ENCODE results near the gene B9D1.
"Not testable (repeated sequence)": the region's sequence is repeated elsewhere in the genome, so short reads cannot be mapped to it uniquely, and the experiment has no call there.

The B9D1 gene

GRCh38 chr17:19360772-19361171, 1.8 kb downstream of the B9D1 start:
- no peak for DNase-seq

GRCh38 chr17:19359856-19360255, 2.7 kb downstream of the B9D1 start:
- no peak for DNase-seq

DNA sequence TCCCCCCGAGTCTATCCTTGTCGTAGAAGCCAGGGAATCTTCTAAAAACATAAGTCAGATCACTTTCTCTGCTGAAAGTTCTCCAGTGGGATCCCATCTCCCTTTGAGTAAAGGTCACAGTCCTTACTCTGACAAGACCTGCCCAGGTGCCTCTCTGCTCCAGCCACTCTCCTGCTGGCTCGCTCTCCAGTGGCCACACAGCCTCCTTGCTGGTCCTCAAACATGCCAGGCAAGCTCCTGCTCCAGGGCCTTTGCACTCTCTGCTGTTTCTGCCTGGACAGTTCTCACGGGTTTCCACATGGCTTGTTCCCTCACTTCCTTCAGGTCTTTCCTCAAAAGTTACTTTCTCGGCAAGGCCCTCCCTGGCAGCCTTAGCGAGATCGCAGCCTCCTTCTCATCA, 3.4 kb downstream of the B9D1 start:
- DNase-seq, result no peak

GRCh38 chr17:19357761-19358160, 4.8 kb downstream of the B9D1 start:
- peak in 1 of 51 donors; percentile 37 for DNase-seq

- DNase-seq, result no peak
These were observed 5.2 kb downstream of the B9D1 start for GRCh38 chr17:19357351-19357750.

- DNase-seq, result no peak
These were observed 7.8 kb downstream of the B9D1 start for GRCh38 chr17:19354748-19355147.

DNA sequence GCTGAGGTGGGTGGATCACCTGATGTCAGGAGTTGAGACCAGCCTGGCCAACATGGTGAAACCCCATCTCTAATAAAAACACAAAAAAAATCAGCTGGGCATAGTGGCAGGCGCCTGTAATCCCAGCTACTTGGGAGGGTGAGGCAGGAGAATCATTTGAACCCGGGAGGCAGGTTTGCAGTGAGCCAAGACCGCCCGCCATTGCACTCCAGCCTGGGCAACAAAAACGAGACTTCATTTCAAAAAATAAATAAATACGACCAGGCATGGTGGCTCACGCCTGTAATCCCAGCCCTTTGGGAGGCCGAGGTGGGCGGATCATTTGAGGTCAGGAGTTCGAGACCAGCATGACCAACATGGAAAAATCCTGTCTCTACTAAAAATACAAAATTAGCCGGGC, 9.1 kb downstream of the B9D1 start:
- not testable (repeated sequence) for DNase-seq

DNA sequence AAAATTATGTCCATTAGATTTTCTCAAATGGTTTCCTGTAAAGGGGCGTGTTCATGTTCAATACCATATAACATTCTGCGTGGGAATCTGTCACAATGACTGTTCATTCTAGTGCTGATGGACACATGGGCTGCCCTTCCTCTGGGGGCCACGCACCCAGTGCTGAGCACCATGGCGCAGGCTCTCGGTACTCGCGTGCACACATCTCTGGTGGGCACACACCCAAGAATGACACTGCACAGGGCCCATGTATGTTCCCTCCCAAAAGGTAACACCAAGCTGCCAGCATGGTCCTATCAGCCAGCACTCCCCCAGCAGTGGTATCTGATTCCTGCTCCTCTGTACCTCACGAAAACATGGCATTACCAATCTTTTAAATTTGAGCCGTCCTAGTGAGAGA, 13.7 kb downstream of the B9D1 start:
- DNase-seq, result no peak

DNA sequence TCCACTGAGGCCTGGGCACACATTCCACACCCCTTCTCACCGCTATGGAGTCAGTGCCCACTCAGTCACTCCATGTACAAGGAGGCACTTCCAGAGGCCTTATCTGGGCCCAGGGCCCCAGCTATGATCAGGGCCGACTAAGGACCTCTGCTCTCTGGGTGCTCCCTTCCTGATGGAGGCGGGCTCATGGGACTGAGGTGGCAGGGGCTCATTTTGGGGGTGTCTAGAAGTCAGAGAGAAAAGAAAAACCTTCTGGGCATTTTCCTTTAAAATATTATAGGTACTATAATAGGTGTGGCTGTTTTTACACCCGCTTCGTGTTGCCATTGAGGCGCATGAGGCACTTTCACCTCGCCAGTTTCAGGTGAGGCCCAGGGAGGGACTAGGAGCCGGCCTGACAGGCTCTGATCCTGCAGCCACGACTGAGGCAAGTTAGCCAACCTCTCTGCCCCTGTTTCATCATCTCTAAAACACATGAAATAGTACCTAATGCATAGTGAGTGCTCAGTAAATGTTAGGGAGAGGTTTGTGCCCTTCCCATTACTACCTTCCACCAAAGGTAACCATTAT, 14.4 kb downstream of the B9D1 start:
- DNase-seq, result no peak

GRCh38 chr17:19347323-19348080, 15.0 kb downstream of the B9D1 start:
- no peak for DNase-seq

DNA sequence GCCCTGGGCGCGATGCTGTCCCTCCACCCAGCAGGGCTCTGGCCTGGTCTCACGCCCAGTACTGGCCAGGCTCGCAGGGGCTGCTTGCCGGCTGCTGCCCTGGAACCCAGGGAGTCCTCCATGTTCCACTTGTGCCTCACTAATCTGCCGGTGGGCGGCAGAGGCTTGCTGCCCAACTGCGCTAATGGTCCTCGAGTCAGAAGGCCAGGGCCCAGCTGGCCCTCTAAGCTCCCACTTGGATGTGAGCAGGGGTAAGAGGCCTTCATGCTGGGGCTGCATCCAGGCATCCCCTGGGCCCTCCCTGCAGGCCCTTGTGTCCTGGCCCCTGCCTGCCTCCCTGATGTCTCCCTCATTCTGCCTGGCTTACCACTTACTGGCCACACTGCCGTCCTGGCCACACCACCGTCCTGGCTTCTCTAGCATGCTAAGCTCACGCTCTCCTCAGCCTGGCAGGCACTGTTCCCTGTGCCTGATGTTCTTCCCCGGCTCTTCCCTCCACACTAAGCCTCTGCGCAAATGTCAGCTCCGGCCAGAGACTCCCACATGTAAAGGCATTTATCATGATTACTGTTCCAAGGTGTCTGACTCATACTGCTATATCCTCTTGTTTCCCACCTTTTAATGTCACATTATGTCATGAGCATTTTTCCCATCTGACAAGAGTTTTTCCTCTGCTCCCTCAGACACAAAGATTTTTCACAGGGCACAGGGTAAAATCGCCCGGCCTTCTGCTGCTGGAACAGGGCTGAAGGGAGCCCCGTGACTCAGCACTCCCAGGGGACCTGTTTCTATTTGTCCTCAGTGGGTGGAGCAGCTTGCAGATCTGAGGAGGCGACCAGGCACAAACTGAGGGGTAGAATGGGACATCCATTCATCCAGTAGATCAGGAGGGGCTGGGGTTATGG, 15.9 kb downstream of the B9D1 start:
- peak in 3 of 51 donors; percentile 28 to 65 (median 39) for DNase-seq

DNA sequence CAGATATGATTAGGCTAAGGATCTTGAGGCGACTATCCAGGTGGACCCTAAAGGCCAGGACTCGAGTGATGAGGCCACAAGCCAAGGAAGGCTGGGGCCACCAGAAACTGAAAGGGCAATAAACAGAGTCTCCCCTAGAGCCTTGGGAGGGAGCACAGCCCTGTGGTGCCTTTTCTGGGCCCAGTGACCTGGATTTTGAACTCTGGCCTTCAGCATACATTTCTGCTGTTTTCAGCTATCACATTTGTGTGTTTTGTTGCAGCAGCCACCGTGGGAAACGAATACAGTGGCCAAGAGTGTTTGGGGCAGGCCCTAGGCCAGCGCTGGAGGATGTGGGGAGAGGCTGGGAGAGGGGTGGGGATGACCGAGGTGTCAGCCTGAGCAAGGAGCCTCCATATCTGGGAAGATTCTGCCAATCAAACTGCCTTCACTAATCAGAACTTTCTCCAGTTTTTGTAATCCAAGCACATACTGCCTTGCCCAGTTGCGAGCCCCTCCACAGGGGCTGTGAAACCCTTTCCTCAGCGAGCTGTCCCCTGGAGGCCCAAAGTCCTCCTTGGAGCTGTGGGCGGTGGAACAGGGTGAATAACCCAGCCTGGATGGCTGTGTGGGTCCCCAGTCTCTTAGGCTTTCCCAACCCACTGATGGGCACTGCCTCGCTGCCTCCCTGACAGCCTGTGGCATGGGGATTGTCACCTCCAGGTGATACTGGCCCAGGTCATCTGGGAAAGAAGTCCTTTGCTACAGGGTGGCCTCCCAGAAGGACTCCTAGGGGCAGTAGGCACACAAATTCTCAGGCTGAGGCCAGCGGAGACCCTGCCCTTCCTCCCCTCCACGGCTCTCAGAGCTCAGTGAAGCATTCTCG, 16.8 kb downstream of the B9D1 start:
- no peak for DNase-seq

GRCh38 chr17:19345067-19345460, 17.5 kb downstream of the B9D1 start:
- DNase-seq, result no peak

GRCh38 chr17:19344311-19345066, 18.0 kb downstream of the B9D1 start:
- no peak for DNase-seq

DNA sequence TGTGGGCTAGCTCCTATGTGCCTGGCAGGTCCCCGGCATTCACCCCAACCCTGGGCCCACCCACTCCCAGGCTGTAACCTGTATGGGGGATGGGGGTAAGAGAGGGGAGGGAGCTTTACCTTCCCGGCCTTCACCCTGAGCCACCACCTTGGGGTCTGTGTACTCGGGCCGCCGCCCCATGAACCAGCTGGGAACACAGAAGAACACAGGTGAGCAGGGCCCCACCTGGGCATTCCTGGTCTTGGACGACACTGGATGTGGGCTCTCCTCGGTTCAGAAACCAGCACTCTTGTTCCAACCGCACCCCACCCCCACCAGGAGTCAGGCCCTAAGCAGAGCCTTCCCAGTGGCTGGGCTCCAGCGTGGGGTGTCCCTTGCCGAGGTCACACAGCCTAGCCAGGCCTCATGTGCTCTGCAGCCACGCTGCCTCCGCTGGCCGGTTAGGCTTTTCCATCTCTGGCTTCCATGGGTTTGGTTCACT, 18.8 kb downstream of the B9D1 start:
- DNase-seq, result no peak

GRCh38 chr17:19343256-19343630, 19.3 kb downstream of the B9D1 start:
- DNase-seq, result no peak

DNA sequence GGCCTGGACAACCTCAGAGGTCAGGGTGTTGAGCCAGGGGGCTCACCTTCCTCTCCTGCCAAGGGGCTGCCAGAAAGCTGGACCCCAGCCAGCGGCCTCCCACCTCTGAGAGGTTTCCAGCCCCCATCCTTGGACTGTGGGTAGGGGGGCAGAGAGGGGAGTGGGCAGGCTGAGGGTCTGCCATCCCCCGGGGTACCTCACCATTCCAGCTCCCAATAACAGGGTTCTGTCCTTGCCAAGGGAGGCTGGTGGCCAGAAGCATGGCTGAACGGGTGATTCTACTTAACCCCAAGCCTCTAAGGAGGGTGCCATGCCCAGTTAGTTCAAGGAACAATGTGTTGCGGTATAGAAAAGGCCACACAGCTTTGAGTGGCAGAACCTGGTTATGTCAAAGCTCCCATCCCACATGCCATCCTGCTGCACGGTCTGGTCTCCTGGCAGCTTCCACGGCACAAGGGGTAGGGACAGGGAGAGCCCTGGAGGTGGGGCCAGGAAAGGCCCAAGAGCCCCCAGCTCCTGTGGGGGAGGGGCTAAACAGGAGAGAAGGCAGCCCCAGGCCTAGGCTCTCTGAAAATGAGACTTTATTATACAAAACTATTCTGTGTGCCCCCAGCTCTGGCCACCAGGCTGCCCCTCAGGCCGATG, 19.8 kb downstream of the B9D1 start:
- no peak for DNase-seq

GRCh38 chr17:19341641-19342610, 20.6 kb downstream of the B9D1 start:
- peak in 1 of 51 donors; percentile 23 for DNase-seq

- DNase-seq, result no peak
These were observed 21.3 kb downstream of the B9D1 start for GRCh38 chr17:19341211-19341631.

All from hypothalamus (tissue), 51 donors.